ENCODE data around the gene SGMS1.

The SGMS1 gene

DNA sequence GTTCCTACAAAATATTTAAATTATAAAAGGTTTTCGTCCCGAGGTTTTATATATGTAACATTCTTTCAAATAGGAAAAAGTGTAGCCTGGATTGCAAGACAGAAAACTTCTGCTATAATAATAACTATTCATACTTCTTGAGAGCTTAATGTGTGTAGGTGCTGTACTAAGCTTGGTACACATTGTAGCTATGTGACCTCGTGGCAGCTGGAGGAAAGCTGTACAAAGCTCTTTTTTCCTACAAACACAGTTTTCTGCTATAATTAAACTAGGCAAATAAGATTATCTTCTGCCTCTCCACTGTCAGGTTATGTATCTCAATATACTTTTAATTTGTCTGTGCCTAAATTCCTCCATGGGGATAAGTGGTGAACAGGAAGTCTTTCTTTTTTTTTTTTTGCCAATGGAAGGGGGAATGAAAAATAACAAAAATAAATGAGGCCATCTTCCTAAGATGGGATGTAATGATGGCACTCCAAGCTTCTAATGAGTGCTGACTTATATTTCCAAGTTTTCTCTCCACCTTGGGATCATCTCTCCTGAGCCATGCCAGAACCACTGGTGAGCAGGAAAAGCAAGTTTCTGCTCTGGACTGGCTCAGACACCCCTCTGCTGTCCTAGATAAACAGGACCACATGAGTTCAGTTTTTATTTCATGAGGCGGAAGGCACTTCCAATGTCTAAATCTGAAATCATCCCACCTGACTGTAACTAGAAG, 9.9 kb downstream of the SGMS1 start:
- TF ChIP-seq, protein P1, sequence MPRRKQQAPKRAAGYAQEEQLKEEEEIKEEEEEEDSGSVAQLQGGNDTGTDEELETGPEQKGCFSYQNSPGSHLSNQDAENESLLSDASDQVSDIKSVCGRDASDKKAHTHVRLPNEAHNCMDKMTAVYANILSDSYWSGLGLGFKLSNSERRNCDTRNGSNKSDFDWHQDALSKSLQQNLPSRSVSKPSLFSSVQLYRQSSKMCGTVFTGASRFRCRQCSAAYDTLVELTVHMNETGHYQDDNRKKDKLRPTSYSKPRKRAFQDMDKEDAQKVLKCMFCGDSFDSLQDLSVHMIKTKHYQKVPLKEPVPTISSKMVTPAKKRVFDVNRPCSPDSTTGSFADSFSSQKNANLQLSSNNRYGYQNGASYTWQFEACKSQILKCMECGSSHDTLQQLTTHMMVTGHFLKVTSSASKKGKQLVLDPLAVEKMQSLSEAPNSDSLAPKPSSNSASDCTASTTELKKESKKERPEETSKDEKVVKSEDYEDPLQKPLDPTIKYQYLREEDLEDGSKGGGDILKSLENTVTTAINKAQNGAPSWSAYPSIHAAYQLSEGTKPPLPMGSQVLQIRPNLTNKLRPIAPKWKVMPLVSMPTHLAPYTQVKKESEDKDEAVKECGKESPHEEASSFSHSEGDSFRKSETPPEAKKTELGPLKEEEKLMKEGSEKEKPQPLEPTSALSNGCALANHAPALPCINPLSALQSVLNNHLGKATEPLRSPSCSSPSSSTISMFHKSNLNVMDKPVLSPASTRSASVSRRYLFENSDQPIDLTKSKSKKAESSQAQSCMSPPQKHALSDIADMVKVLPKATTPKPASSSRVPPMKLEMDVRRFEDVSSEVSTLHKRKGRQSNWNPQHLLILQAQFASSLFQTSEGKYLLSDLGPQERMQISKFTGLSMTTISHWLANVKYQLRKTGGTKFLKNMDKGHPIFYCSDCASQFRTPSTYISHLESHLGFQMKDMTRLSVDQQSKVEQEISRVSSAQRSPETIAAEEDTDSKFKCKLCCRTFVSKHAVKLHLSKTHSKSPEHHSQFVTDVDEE (CRISPR knock-in tag; IDR thresholded peaks at IDR 0.05), result no peak
- no peak for TF ChIP-seq SNAI2 (CRISPR knock-in tag; IDR thresholded peaks at IDR 0.05)
- no peak for TF ChIP-seq RARB (CRISPR knock-in tag; IDR thresholded peaks at IDR 0.05)
- no peak for TF ChIP-seq ZNF70 (CRISPR knock-in tag; IDR thresholded peaks at IDR 0.05)
- TF ChIP-seq ISL1 (CRISPR knock-in tag; IDR thresholded peaks at IDR 0.05), result no peak
- TF ChIP-seq CSDC2 (CRISPR knock-in tag; IDR thresholded peaks at IDR 0.05), result no peak
- no peak for TF ChIP-seq ZC3H10 (CRISPR knock-in tag; IDR thresholded peaks at IDR 0.05)
- TF ChIP-seq GLIS3 (CRISPR knock-in tag; IDR thresholded peaks at IDR 0.05), result no peak
- peak; percentile 44; the same call in 1 of the 3 replicates for ATAC-seq

DNA sequence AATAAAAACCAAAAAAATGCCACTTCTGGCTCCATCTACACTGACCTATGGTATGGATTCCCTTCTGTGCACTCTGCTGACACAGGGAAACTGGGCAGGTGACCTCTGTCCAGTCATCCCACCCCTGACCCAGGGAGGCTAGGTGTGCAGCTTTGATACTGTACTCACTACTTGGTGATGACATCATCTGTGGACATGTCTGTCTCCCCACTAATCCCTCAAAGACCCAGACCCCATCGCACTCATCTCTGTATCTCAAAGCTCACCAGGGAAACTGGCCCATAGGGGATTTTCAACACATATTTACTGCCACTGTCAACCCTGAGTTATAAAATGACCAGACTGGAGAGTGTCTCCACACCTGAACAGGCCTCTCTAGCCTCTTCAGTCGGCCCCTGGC, 10.6 kb downstream of the SGMS1 start:
- no peak for TF ChIP-seq GLIS3 (CRISPR knock-in tag; IDR thresholded peaks at IDR 0.05)
- TF ChIP-seq, protein P2, sequence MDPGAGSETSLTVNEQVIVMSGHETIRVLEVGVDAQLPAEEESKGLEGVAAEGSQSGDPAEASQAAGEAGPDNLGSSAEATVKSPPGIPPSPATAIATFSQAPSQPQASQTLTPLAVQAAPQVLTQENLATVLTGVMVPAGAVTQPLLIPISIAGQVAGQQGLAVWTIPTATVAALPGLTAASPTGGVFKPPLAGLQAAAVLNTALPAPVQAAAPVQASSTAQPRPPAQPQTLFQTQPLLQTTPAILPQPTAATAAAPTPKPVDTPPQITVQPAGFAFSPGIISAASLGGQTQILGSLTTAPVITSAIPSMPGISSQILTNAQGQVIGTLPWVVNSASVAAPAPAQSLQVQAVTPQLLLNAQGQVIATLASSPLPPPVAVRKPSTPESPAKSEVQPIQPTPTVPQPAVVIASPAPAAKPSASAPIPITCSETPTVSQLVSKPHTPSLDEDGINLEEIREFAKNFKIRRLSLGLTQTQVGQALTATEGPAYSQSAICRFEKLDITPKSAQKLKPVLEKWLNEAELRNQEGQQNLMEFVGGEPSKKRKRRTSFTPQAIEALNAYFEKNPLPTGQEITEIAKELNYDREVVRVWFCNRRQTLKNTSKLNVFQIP (CRISPR knock-in tag; IDR thresholded peaks at IDR 0.05; ENCODE audit: borderline replicate concordance, low read depth), result no peak
- no peak for TF ChIP-seq ZFP3 (CRISPR knock-in tag; IDR thresholded peaks at IDR 0.05)
- no peak for TF ChIP-seq ZNF565 (CRISPR knock-in tag; conservative IDR thresholded peaks at IDR 0.05; ENCODE audit: low read depth)
- no peak for TF ChIP-seq SNAI2 (CRISPR knock-in tag; IDR thresholded peaks at IDR 0.05)
- TF ChIP-seq PPARA (CRISPR knock-in tag; IDR thresholded peaks at IDR 0.05; ENCODE audit: borderline replicate concordance), result no peak
- TF ChIP-seq ZNF8 (CRISPR knock-in tag; IDR thresholded peaks at IDR 0.05), result no peak
- TF ChIP-seq ARNTL (CRISPR knock-in tag; IDR thresholded peaks at IDR 0.05; ENCODE audit: borderline replicate concordance, low read depth), result no peak
- TF ChIP-seq, protein P1 (CRISPR knock-in tag; IDR thresholded peaks at IDR 0.05), result no peak
- TF ChIP-seq TOX (CRISPR knock-in tag; IDR thresholded peaks at IDR 0.05; ENCODE audit: borderline replicate concordance), result no peak
- TF ChIP-seq ZNF70 (CRISPR knock-in tag; IDR thresholded peaks at IDR 0.05), result no peak
- no peak for TF ChIP-seq RARB (CRISPR knock-in tag; IDR thresholded peaks at IDR 0.05)
- TF ChIP-seq ZC3H10 (CRISPR knock-in tag; IDR thresholded peaks at IDR 0.05), result no peak
- TF ChIP-seq OSR1 (CRISPR knock-in tag; IDR thresholded peaks at IDR 0.05), result no peak
- TF ChIP-seq BACH2 (CRISPR knock-in tag; IDR thresholded peaks at IDR 0.05; ENCODE audit: borderline replicate concordance), result no peak
- TF ChIP-seq TCF4 (CRISPR knock-in tag; IDR thresholded peaks at IDR 0.05; ENCODE audit: borderline replicate concordance), result no peak
- TF ChIP-seq, protein P3, sequence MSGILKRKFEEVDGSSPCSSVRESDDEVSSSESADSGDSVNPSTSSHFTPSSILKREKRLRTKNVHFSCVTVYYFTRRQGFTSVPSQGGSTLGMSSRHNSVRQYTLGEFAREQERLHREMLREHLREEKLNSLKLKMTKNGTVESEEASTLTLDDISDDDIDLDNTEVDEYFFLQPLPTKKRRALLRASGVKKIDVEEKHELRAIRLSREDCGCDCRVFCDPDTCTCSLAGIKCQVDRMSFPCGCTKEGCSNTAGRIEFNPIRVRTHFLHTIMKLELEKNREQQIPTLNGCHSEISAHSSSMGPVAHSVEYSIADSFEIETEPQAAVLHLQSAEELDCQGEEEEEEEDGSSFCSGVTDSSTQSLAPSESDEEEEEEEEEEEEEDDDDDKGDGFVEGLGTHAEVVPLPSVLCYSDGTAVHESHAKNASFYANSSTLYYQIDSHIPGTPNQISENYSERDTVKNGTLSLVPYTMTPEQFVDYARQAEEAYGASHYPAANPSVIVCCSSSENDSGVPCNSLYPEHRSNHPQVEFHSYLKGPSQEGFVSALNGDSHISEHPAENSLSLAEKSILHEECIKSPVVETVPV (CRISPR knock-in tag; IDR thresholded peaks at IDR 0.05), result no peak
- no peak for TF ChIP-seq CSDC2 (CRISPR knock-in tag; IDR thresholded peaks at IDR 0.05)
- no peak for ATAC-seq

DNA sequence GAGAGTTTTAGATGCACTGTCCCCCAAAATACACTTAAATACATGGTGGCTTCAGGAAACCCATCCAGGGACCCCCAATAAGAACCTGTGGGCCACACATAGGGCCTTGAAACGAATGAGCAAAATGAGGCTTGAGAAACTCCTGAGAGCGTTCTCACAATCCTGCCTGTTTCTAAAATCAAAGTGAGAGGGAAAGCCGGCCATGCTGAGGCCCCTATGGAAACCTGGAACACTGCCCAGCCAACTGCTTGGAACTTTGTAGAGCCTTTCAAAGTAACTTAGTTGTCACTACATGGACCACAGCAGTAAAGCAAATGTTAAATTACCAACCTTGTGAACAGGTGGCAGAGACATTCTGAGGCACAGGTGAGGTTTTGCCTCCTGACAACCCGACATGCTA, 13.4 kb downstream of the SGMS1 start:
- ATAC-seq, result no peak

More for the DNA sequence above, 13.4 kb downstream of the SGMS1 start:
- TF ChIP-seq, protein P3 (CRISPR knock-in tag; IDR thresholded peaks at IDR 0.05), result no peak
- no peak for TF ChIP-seq ZNF70 (CRISPR knock-in tag; IDR thresholded peaks at IDR 0.05)
- no peak for TF ChIP-seq SNAI2 (CRISPR knock-in tag; IDR thresholded peaks at IDR 0.05)
- TF ChIP-seq, protein P2 (CRISPR knock-in tag; IDR thresholded peaks at IDR 0.05; ENCODE audit: borderline replicate concordance, low read depth), result no peak
- TF ChIP-seq ZFP3 (CRISPR knock-in tag; IDR thresholded peaks at IDR 0.05), result no peak
- TF ChIP-seq TOX (CRISPR knock-in tag; IDR thresholded peaks at IDR 0.05; ENCODE audit: borderline replicate concordance), result no peak
- TF ChIP-seq BACH2 (CRISPR knock-in tag; IDR thresholded peaks at IDR 0.05; ENCODE audit: borderline replicate concordance), result no peak
- TF ChIP-seq ZNF565 (CRISPR knock-in tag; conservative IDR thresholded peaks at IDR 0.05; ENCODE audit: low read depth), result no peak
- TF ChIP-seq, protein P4, sequence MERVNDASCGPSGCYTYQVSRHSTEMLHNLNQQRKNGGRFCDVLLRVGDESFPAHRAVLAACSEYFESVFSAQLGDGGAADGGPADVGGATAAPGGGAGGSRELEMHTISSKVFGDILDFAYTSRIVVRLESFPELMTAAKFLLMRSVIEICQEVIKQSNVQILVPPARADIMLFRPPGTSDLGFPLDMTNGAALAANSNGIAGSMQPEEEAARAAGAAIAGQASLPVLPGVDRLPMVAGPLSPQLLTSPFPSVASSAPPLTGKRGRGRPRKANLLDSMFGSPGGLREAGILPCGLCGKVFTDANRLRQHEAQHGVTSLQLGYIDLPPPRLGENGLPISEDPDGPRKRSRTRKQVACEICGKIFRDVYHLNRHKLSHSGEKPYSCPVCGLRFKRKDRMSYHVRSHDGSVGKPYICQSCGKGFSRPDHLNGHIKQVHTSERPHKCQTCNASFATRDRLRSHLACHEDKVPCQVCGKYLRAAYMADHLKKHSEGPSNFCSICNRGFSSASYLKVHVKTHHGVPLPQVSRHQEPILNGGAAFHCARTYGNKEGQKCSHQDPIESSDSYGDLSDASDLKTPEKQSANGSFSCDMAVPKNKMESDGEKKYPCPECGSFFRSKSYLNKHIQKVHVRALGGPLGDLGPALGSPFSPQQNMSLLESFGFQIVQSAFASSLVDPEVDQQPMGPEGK (CRISPR knock-in tag; IDR thresholded peaks at IDR 0.05; ENCODE audit: borderline replicate concordance), result no peak
- TF ChIP-seq TCF4 (CRISPR knock-in tag; IDR thresholded peaks at IDR 0.05; ENCODE audit: borderline replicate concordance), result no peak
- TF ChIP-seq PPARA (CRISPR knock-in tag; IDR thresholded peaks at IDR 0.05; ENCODE audit: borderline replicate concordance), result no peak
- TF ChIP-seq ARNTL (CRISPR knock-in tag; IDR thresholded peaks at IDR 0.05; ENCODE audit: borderline replicate concordance, low read depth), result no peak
- TF ChIP-seq ZNF8 (CRISPR knock-in tag; IDR thresholded peaks at IDR 0.05), result no peak
- TF ChIP-seq ISL1 (CRISPR knock-in tag; IDR thresholded peaks at IDR 0.05), result no peak
- no peak for TF ChIP-seq RARB (CRISPR knock-in tag; IDR thresholded peaks at IDR 0.05)

Measured in SK-N-SH treated with all-trans-retinoic acid at 6 μM for 48 hours (cell line).